A549 (cell line): ENCODE data around the gene PCDH9.

Experiments
- ATOH8 ChIP-seq: fragments of 250-450 bp; sonication (Bioruptor Pico); IDR thresholded peaks from 2 replicates; pipeline ENCODE4 v1.5.0; 2020; ENCODE audit warnings: low read depth, mild to moderate bottlenecking, moderate library complexity
- CTCF ChIP-seq: fragments of >200 bp; sonication (Bioruptor Twin); formaldehyde crosslinking; IDR thresholded peaks from 3 replicates; pipeline ENCODE4 v1.5.1; 2016
- EHMT2 ChIP-seq: fragments of 200-600 bp; sonication (generic); IDR thresholded peaks from 2 replicates; pipeline ENCODE4 v1.6.1; 2016; ENCODE audit warnings: antibody characterized with exemption, low read depth, mild to moderate bottlenecking, moderate library complexity
- EP300 ChIP-seq, 2 experiments: fragments of >200 bp; sonication (Bioruptor Twin); formaldehyde crosslinking; IDR thresholded peaks; 2 replicates in 1 of 2; 3 replicates in 1 of 2; pipeline ENCODE4 v1.6.1; 2016 to 2017
- FOSL2 ChIP-seq, 2 experiments: fragments of 450-650 bp in 1 of 2; fragments of >200 bp in 1 of 2; sonication (Bioruptor Twin) in 1 of 2; formaldehyde crosslinking; IDR thresholded peaks; 2 replicates each; pipeline versions ENCODE4 v1.5.0 to v1.6.1; 2016 to 2020; ENCODE audit warnings: mild to moderate bottlenecking in 1 of 2, moderate library complexity in 1 of 2
- GATA3 ChIP-seq: IDR thresholded peaks from 2 replicates; pipeline ENCODE4 v1.6.1; 2012; ENCODE audit warnings: borderline replicate concordance
- HOXB13 ChIP-seq: fragments of 250-450 bp; sonication (Bioruptor Pico); IDR thresholded peaks from 2 replicates; pipeline ENCODE4 v1.5.0; 2020; ENCODE audit warnings: low read depth, mild to moderate bottlenecking, moderate library complexity
- JUNB ChIP-seq: fragments of >200 bp; sonication (Bioruptor Twin); formaldehyde crosslinking; IDR thresholded peaks from 2 replicates; pipeline ENCODE4 v1.6.1; 2016
- POLR2A ChIP-seq: IDR thresholded peaks from 2 replicates; pipeline ENCODE4 v1.6.1; 2012; ENCODE audit warnings: mild to moderate bottlenecking, low read length
- RARB ChIP-seq: fragments of 250-450 bp; sonication (Bioruptor Pico); IDR thresholded peaks from 2 replicates; pipeline ENCODE4 v1.8.0; 2021; ENCODE audit warnings: mild to moderate bottlenecking, moderate library complexity
- ZSCAN20 ChIP-seq: fragments of 250-450 bp; sonication (Bioruptor Pico); IDR thresholded peaks from 2 replicates; pipeline ENCODE4 v1.8.0; 2022; ENCODE audit warnings: mild to moderate bottlenecking, moderate library complexity

GRCh38 chr13:67075239-67075638 is 154.9 kb downstream of the PCDH9 start:
- TF ChIP-seq CTCF (peak; percentile 30), ATOH8 (CRISPR knock-in tag) (no peak), EP300 (IDR thresholded peaks at IDR 0.05) (no peak), POLR2A (no peak), JUNB (no peak), FOSL2 (IDR thresholded peaks at IDR 0.05) (no peak), FOSL2 (CRISPR knock-in tag; IDR thresholded peaks at IDR 0.05) (no peak), ZSCAN20 (no peak), HOXB13 (CRISPR knock-in tag) (no peak), EHMT2 (no peak), GATA3 (no peak), RARB (CRISPR knock-in tag) (no peak)
